Stimulated activated CD4-positive, alpha-beta T cell treated with anti-CD3 and anti-CD28 coated beads, Interleukin-12 subunit alpha, Interleukin-12 subunit beta, amount 100 ng/mL, for 24 hours (primary cell): Measurements from ENCODE around the gene UHMK1.

Source experiments
- DNase-seq, 2 experiments: peaks; one replicate each; pipeline ENCODE4 v3.0.0-alpha.2; 2020; ENCODE audit warnings: low read depth in 2 of 2

The UHMK1 gene

DNA sequence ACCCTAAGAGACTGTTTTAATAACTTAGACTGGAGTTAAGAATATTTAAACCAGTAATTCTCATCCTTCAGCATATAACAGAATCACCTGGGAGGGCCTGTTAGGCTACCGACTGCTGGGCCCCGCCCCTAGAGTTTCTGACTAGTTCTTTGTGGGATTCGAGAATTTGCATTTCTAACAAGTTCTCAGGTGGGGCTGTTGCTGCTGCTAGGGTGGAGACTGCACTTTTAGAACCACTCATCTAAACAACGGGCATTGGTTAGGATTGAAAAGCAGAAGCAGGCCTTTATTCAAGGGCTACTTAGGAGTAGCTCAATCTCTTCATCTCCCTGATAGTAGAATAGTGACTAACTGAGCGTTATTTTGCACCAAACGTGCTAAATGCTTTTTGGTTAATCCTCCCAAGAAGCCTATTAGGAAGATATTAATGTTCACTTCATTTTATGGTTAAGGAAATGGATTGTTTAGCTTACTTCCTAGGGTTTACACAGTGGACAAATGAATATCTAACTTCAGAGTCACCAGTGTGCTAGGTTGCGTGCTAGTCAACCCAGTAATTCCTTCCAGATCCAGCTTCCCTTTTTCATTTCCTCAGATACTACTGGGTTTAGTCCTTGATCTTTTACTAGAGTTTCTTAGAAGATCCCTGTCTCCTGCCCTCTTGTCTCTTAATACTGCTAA, 32.8 kb downstream of the UHMK1 start:
- no peak for DNase-seq

DNA sequence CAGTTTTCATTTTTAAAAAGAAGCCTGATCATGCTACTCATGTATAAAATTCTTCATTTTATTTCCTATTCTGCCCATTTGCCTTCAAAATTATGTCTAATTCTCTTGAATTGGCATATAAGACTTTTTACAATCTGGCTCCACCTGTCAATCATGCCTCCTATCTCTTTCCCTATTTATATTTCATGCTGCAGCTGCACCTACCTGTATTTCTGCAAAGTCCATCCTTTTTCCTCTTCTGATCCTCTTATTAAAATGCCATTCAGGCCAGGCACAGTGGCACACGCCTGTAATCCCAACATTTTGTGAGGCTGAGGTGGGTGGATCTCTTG, 33.3 kb downstream of the UHMK1 start:
- DNase-seq, result no peak

- no peak for DNase-seq
These were observed 37.9 kb downstream of the UHMK1 start for GRCh38 chr1:162535501-162535900.

DNA sequence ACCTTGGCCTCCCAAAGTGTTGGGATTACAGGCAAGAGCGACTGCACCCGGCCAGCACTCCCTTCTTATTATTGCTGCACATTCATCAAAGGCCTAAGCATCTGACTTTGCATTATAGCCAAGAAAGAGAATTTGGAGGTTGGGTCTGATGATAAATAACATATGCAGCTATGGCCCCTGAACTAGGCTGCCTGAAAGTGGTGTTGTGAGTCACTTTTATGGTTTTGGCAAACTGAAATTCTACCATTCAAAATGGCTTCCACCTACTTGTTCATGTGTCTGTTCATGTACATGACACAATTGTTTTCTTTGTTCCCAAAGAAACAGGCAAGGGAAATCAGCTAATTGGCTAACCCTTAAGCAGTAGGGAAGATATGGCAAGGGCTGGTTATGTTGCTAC, 38.9 kb downstream of the UHMK1 start:
- DNase-seq, result no peak

- no peak for DNase-seq
These were observed 39.6 kb downstream of the UHMK1 start for GRCh38 chr1:162537216-162537615.

DNA sequence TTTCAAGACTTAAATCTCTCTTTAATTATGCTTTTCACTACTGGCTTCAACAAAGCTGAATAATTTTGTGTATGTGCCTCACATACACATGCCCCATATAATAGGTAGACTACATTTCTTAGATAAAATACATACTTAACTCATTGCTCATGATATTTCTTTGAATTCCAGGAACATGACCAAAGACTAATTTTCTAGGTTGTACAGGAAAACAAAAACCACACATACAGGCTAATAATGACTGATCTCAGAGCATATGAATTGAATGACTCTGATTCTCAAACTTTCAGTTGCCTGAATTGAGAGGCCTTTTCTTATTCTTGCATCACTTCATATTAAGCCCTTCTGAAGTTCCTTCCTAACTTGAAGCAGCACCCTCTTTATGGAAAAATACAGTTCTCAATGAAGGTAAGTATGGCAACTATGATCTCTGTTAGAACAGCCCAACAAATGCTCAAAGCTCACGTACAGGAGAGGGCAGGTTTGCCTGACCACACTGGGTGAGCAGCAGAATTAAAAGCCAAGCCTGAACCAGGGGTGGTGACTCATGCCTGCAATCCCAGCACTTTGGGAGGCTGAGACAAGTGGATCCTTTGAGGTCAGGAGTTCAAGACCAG, 41.3 kb downstream of the UHMK1 start:
- DNase-seq, result no peak

GRCh38 chr1:162541619-162542141, 44.1 kb downstream of the UHMK1 start:
- DNase-seq, result no peak

DNA sequence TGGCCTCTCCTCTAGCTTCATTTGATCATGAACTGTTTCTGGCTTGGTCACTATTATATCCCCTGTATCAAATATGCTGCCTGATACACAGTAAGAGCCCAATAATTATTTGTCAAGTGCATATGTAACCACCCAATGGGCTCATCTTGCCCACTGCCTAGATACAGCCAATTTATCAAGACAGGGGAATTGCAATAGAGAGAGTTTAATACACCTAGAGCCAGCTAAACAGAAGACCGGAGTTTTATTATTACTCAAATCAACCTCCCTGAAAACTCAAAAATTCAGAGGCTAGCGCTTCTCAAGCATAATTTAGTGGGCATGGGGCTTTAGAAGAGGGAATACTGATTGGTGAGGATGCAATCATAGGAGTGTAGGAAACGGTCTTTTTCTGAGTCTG, 45.6 kb downstream of the UHMK1 start:
- DNase-seq, result no peak

- DNase-seq, result no peak
These were observed 50.6 kb downstream of the UHMK1 start for GRCh38 chr1:162548170-162548569.

GRCh38 chr1:162549001-162549400, 51.4 kb downstream of the UHMK1 start:
- no peak for DNase-seq

GRCh38 chr1:162550925-162551324, 53.3 kb downstream of the UHMK1 start:
- DNase-seq, result no peak

GRCh38 chr1:162551969-162552683, 54.5 kb downstream of the UHMK1 start:
- DNase-seq, result no peak

- DNase-seq, result no peak
These were observed 55.1 kb downstream of the UHMK1 start for GRCh38 chr1:162552684-162553252.

DNA sequence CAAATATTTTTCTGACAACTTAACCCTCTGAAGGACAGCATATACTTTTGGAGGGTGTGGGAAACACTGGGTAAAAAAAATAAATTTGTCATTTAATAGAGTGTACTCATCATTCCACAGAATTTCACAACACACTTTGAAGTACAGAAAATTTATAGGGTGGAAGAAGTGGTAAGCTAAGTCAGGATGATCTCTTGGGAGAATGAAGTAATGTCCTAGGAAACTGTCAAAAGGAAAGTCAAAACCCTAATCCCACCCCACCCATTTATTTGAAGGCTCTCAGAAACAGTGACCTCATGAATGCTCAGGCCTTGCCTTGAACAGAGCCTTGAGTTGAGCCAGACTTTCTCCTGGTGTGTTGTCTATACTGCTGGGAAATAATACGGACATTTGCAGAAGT, 56.6 kb downstream of the UHMK1 start:
- no peak for DNase-seq

- DNase-seq, result no peak
These were observed 59.9 kb downstream of the UHMK1 start for GRCh38 chr1:162557536-162557935.

GRCh38 chr1:162560303-162561036, 62.9 kb downstream of the UHMK1 start:
- DNase-seq, result no peak

GRCh38 chr1:162561037-162561615, 63.5 kb downstream of the UHMK1 start:
- DNase-seq, result peak; percentile 96 to 98

- DNase-seq, result no peak
These were observed 64.2 kb downstream of the UHMK1 start, which contains the start of gene UAP1 for GRCh38 chr1:162561616-162562469. Gene UAP1 (plus strand): TSS chr1:162561722. CDS start chr1:162566069, 4,347 bp downstream.

- DNase-seq, result no peak
These were observed 64.8 kb downstream of the UHMK1 start for GRCh38 chr1:162562470-162562828.

DNA sequence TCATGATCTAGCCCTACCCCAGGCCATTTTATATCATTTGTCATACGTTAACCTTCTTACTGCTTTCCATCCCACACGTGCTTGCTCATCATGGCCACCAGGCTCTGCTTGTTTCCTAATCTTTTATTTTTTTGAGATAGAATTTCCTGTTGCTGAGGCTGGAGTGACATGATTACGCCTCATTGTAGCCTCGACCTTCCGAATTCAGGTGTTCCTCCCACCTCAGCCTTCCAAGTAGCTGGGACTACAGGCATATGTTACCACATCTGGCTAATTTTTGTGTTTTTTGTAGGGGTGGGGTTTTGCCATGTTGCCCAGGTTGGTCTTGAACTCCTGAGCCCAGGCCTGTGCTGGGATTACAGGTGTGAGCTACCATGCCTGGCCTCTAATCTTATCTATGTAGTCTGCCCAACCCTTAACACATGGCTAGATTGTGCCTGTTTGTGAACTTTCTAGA, 67.2 kb downstream of the UHMK1 start:
- DNase-seq, result no peak
